Cerebellar cortex (tissue), 1 donor: ENCODE measurements around the gene FSTL5.
A peak's percentile ranks its signal among the peaks of the same experiment; 100 is the strongest.

Experiments used
- DNase-seq: peaks from one replicate; pipeline ENCODE4 v3.0.0-alpha.2; 2015; ENCODE audit warnings: low spot score

FSTL5 gene

GRCh38 chr4:161714022-161714751, 449.6 kb downstream of the FSTL5 start:
- DNase-seq = peak; percentile 34

- no peak for DNase-seq
Observed at GRCh38 chr4:161704653-161705052, 459.1 kb downstream of the FSTL5 start.

- no peak for DNase-seq
Observed at GRCh38 chr4:161704040-161704439, 459.8 kb downstream of the FSTL5 start.

GRCh38 chr4:161702287-161702686, 461.5 kb downstream of the FSTL5 start:
- no peak for DNase-seq

- no peak for DNase-seq
Observed at GRCh38 chr4:161696944-161697343, 466.9 kb downstream of the FSTL5 start.

GRCh38 chr4:161680146-161680545, 483.7 kb downstream of the FSTL5 start:
- DNase-seq = no peak

- no peak for DNase-seq
Observed at GRCh38 chr4:161664740-161665139, 499.1 kb downstream of the FSTL5 start.

GRCh38 chr4:161663844-161664243, 500.0 kb downstream of the FSTL5 start:
- no peak for DNase-seq

- DNase-seq = no peak
Observed at GRCh38 chr4:161658676-161659075, 505.1 kb downstream of the FSTL5 start.

- no peak for DNase-seq
Observed at GRCh38 chr4:161657616-161658015, 506.2 kb downstream of the FSTL5 start.

GRCh38 chr4:161656594-161656993, 507.2 kb downstream of the FSTL5 start:
- DNase-seq = no peak

- no peak for DNase-seq
Observed at GRCh38 chr4:161655148-161655547, 508.7 kb downstream of the FSTL5 start.

GRCh38 chr4:161653697-161654096, 510.1 kb downstream of the FSTL5 start:
- DNase-seq = no peak

- no peak for DNase-seq
Observed at GRCh38 chr4:161651586-161651985, 512.2 kb downstream of the FSTL5 start.

- no peak for DNase-seq
Observed at GRCh38 chr4:161650812-161651211, 513.0 kb downstream of the FSTL5 start.

GRCh38 chr4:161647757-161648156, 516.0 kb downstream of the FSTL5 start:
- DNase-seq = no peak

- DNase-seq = no peak
Observed at GRCh38 chr4:161642708-161643107, 521.1 kb downstream of the FSTL5 start.

GRCh38 chr4:161629694-161630441, 533.9 kb downstream of the FSTL5 start:
- DNase-seq = no peak

GRCh38 chr4:161604516-161605300, 559.1 kb downstream of the FSTL5 start:
- DNase-seq = no peak

- no peak for DNase-seq
Observed at GRCh38 chr4:161601011-161601410, 562.8 kb downstream of the FSTL5 start.

GRCh38 chr4:161595230-161595771, 568.5 kb downstream of the FSTL5 start:
- DNase-seq = no peak

- peak; percentile 49 for DNase-seq
Observed at GRCh38 chr4:161585011-161585410, 578.8 kb downstream of the FSTL5 start.
